K562 (cell line): Measurements from ENCODE around the gene PSD4.

Experiments used
- GABPB1 ChIP-seq: sonication (generic); formaldehyde crosslinking; IDR thresholded peaks from 2 replicates; pipeline ENCODE4 v1.8.0; 2022; ENCODE audit warnings: mild to moderate bottlenecking, missing genetic modification reagents
- NONO ChIP-seq, 2 experiments: fragments of 200-400 bp in 1 of 2; fragments of 450-650 bp in 1 of 2; formaldehyde crosslinking in 1 of 2; IDR thresholded peaks; 2 replicates each; pipeline ENCODE4 v1.6.1; 2017; ENCODE audit warnings: low read depth in 2 of 2, mild to moderate bottlenecking in 2 of 2, moderate library complexity in 2 of 2, low read length in 1 of 2
- RAD21 ChIP-seq, 2 experiments: fragments of 250-450 bp in 1 of 2; fragments of 450-650 bp in 1 of 2; sonication (Bioruptor Pico) in 1 of 2; formaldehyde crosslinking in 1 of 2; IDR thresholded peaks in 1 of 2; conservative IDR thresholded peaks in 1 of 2; 2 replicates each; pipeline versions ENCODE4 v1.4.0 to v1.8.0; 2020 to 2022; ENCODE audit warnings: mild to moderate bottlenecking in 2 of 2, moderate library complexity in 1 of 2
- SMARCE1 ChIP-seq: fragments of 450-650 bp; IDR thresholded peaks from 2 replicates; pipeline ENCODE4 v1.7.1; 2016; ENCODE audit warnings: mild to moderate bottlenecking
- SP2 ChIP-seq: IDR thresholded peaks from 2 replicates; pipeline ENCODE4 v1.6.1; 2011; ENCODE audit warnings: mild to moderate bottlenecking, low read depth, low read length, moderate library complexity; ENCODE audit not compliant: poor library complexity, severe bottlenecking; ENCODE audit errors: extremely low read depth
- TAF7 ChIP-seq: fragments of 450-650 bp; IDR thresholded peaks from 2 replicates; pipeline ENCODE4 v1.6.1; 2016; ENCODE audit warnings: missing genetic modification characterization, missing compliant biosample characterization
- ZNF561 ChIP-seq: fragments of 450-650 bp; formaldehyde crosslinking; conservative IDR thresholded peaks from 2 replicates; pipeline ENCODE4 v1.4.0; 2020; ENCODE audit warnings: mild to moderate bottlenecking, moderate library complexity

DNA sequence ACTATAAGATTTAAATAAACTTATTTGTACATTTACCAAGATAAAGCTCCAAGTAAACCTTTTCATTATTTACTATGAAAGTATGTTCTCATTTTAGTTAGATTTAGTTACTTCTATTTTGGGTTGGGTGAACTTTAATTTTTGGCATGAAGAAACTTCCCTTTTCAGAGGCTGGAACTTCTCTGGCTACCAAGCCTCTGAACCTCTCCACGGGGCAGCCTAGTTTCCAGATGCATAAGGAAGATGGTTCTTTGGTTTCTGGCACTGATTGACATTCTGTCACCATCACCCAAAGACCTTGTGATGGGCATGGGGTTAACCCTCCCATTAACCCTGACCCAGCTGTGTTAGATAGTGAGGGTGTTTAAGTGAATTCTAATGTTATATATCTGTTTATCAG is 17.1 kb downstream of the PSD4 start:
- TF ChIP-seq NONO (IDR thresholded peaks at IDR 0.05; ENCODE audit: low read depth in 2 of 2, low read length in 1 of 2) (no peak), GABPB1 (CRISPR knock-in tag) (no peak), RAD21 (CRISPR knock-in tag; conservative IDR thresholded peaks at IDR 0.05 in 1 of 2, IDR thresholded peaks at IDR 0.05 in 1 of 2) (no peak), TAF7 (no peak), SMARCE1 (no peak), ZNF561 (no peak), SP2 (no peak)
